DOHH2 (cell line): ENCODE results near the gene NEURL1B.

ENCODE experiments used
- H3F3A ChIP-seq: fragments of 200-600 bp; sonication (generic), shearing (Covaris generic); 2 replicates; pipeline ENCODE4 v1.6.0; 2016; ENCODE audit warnings: antibody characterized with exemption, mild to moderate bottlenecking; ENCODE audit not compliant: control insufficient read depth, insufficient read depth
- H3K27ac ChIP-seq: fragments of 200-600 bp; sonication (generic); 2 replicates; pipeline ENCODE4 v1.5.1; 2014; ENCODE audit warnings: low read depth, mild to moderate bottlenecking, low read length, moderate library complexity
- H3K27me3 ChIP-seq: fragments of 200-600 bp; sonication (generic); 2 replicates; pipeline ENCODE4 v1.6.1; 2014; ENCODE audit warnings: mild to moderate bottlenecking, low read length, mixed read lengths; ENCODE audit not compliant: control insufficient read depth
- H3K36me3 ChIP-seq: fragments of 200-600 bp; sonication (generic); 2 replicates; pipeline ENCODE4 v1.6.1; 2014; ENCODE audit warnings: mild to moderate bottlenecking, low read length, moderate library complexity, mixed read lengths; ENCODE audit not compliant: control insufficient read depth
- H3K4me1 ChIP-seq: fragments of 200-600 bp; sonication (generic); 2 replicates; pipeline ENCODE4 v1.6.1; 2014; ENCODE audit warnings: mild to moderate bottlenecking, low read length, mixed read lengths; ENCODE audit not compliant: control insufficient read depth
- H3K4me2 ChIP-seq: fragments of 200-600 bp; sonication (generic); 2 replicates; pipeline ENCODE4 v1.6.0; 2014; ENCODE audit warnings: mild to moderate bottlenecking, low read length, moderate library complexity
- H3K4me3 ChIP-seq: fragments of 200-600 bp; sonication (generic); 2 replicates; pipeline ENCODE4 v1.5.1; 2014; ENCODE audit warnings: mild to moderate bottlenecking, low read length, mixed read lengths
- H3K79me2 ChIP-seq: fragments of 200-600 bp; sonication (generic); 2 replicates; pipeline ENCODE4 v1.6.1; 2014; ENCODE audit warnings: mild to moderate bottlenecking, low read length, mixed read lengths; ENCODE audit not compliant: control insufficient read depth
- H3K9me2 ChIP-seq: fragments of 200-600 bp; sonication (generic); replicated peaks from 2 replicates; pipeline ENCODE4 v1.6.1; 2014; ENCODE audit warnings: mild to moderate bottlenecking, low read length, mixed read lengths; ENCODE audit not compliant: control insufficient read depth
- H3K9me3 ChIP-seq: fragments of 200-600 bp; sonication (generic); 2 replicates; pipeline ENCODE4 v1.6.1; 2014; ENCODE audit warnings: antibody characterized with exemption, low read length, mixed read lengths; ENCODE audit not compliant: control insufficient read depth, insufficient read depth
- H4K20me1 ChIP-seq: fragments of 200-600 bp; sonication (generic); 2 replicates; pipeline ENCODE4 v1.6.0; 2014; ENCODE audit warnings: low read depth, mild to moderate bottlenecking, antibody characterized with exemption, low read length, moderate library complexity; ENCODE audit not compliant: control insufficient read depth, insufficient read depth
- EZH2phosphoT487 ChIP-seq: fragments of 200-600 bp; sonication (generic); IDR thresholded peaks from 2 replicates; pipeline ENCODE4 v1.6.1; 2017; ENCODE audit warnings: borderline replicate concordance, mild to moderate bottlenecking, antibody characterized with exemption, low read length, moderate library complexity, mixed read lengths
- TF ChIP-seq, protein P1 (sequence below): fragments of 200-600 bp; sonication (generic); IDR thresholded peaks from one replicate; pipeline ENCODE4 v1.5.1; 2014; ENCODE audit warnings: antibody characterized with exemption, mild to moderate bottlenecking, low read depth, low read length; ENCODE audit not compliant: poor library complexity, severe bottlenecking

NEURL1B gene

DNA sequence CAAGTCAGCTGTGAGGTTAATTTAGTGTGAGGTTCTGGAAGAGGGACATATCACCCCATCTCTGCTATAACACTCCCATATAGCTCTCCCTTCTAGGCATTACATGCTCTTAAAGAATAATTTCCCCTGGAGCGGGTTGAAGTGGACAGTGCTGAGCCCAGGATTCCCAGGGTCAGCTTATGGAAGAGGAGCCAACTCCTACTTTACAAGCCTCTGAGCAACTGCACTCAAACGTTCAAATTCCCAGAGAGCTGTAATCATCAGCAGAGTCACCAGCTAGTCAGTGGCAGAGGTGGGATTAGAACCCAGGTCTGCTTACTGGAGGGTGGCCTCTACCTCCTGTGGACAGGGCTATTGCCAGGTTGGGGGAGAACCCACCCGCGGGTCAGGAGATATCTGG lies 1.4 kb downstream of the NEURL1B start:
- peaks cover 24% of the 10 kb centered on the region for H3K4me1 ChIP-seq
- H3K27me3 ChIP-seq: peaks cover 53% of the 10 kb centered on the region
- no peak overlapping the region for H3K4me2 ChIP-seq
- TF ChIP-seq EZH2phosphoT487: no peak
- TF ChIP-seq, protein P1, sequence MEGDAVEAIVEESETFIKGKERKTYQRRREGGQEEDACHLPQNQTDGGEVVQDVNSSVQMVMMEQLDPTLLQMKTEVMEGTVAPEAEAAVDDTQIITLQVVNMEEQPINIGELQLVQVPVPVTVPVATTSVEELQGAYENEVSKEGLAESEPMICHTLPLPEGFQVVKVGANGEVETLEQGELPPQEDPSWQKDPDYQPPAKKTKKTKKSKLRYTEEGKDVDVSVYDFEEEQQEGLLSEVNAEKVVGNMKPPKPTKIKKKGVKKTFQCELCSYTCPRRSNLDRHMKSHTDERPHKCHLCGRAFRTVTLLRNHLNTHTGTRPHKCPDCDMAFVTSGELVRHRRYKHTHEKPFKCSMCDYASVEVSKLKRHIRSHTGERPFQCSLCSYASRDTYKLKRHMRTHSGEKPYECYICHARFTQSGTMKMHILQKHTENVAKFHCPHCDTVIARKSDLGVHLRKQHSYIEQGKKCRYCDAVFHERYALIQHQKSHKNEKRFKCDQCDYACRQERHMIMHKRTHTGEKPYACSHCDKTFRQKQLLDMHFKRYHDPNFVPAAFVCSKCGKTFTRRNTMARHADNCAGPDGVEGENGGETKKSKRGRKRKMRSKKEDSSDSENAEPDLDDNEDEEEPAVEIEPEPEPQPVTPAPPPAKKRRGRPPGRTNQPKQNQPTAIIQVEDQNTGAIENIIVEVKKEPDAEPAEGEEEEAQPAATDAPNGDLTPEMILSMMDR: no peak
- no peaks in the 10 kb centered on the region for H3K36me3 ChIP-seq
- H4K20me1 ChIP-seq: no peaks in the 10 kb centered on the region
- no peak overlapping the region for H3K4me3 ChIP-seq
- H3K79me2 ChIP-seq: no peaks in the 10 kb centered on the region
- peaks cover 2% of the 10 kb centered on the region for H3F3A ChIP-seq
- no peaks in the 10 kb centered on the region for H3K9me3 ChIP-seq
- H3K9me2 ChIP-seq: no peaks in the 10 kb centered on the region
- no peak overlapping the region for H3K27ac ChIP-seq

DNA sequence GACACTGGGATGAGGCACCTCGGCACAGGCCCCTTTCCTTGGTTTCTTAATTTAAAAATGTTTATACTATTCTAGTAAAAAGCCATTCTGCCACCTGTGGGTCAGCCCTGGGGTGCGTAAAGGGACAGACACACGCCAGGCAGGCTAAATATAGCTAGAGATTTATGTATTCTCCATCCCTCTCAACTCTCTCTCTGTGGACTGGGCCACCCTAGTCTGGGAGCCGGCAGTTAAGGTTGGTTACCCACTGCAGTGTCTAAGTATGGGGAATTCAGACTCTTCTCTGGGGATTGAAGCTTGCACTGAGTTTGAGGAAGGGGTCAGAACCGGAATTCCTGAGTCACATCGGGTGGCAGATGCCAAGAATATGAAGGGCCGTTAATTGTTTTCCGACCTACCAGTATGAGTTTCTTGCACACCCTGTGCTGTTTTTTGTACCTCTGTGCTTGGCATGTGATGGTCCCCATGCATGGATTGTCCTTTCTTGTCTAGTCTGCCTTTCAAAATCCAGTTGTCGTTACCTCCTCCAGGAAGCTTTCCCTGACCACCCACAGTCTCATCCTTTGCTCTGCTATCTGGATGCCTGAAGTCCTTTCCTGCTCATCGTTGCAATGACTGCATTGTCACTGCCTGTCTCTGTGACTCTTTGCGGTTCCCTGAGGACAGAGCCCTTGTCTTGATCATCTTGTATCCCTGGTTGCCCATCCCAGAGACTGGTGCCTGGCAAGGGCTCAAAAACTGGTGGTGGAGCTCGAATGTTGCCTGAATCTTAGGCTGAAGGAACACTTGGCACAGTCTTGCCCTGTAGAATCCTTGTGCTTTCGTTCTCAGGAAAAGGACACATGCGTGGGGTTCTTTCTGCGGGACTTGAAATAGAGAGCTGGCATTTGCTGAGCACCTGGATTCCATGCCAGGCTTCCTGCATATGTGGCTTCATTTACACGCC lies 2.1 kb downstream of the NEURL1B start:
- H3K9me3 ChIP-seq: no peaks in the 10 kb centered on the region
- TF ChIP-seq, protein P1: no peak
- no peak for TF ChIP-seq EZH2phosphoT487
- H3K4me1 ChIP-seq: peaks cover 18% of the 10 kb centered on the region
- no peaks in the 10 kb centered on the region for H4K20me1 ChIP-seq
- no peaks in the 10 kb centered on the region for H3K9me2 ChIP-seq
- peaks cover 2% of the 10 kb centered on the region for H3F3A ChIP-seq
- no peak overlapping the region for H3K4me3 ChIP-seq
- no peaks in the 10 kb centered on the region for H3K36me3 ChIP-seq
- H3K4me2 ChIP-seq: no peak overlapping the region
- no peaks in the 10 kb centered on the region for H3K79me2 ChIP-seq
- peaks cover 53% of the 10 kb centered on the region for H3K27me3 ChIP-seq
- H3K27ac ChIP-seq: no peak overlapping the region

GRCh38 chr5:172644266-172644665 lies 3.2 kb downstream of the NEURL1B start:
- H3K27me3 ChIP-seq: peaks cover 53% of the 10 kb centered on the region
- H3K27ac ChIP-seq: no peak overlapping the region
- no peaks in the 10 kb centered on the region for H3K36me3 ChIP-seq
- H4K20me1 ChIP-seq: no peaks in the 10 kb centered on the region
- H3K4me2 ChIP-seq: no peak overlapping the region
- no peaks in the 10 kb centered on the region for H3K79me2 ChIP-seq
- no peaks in the 10 kb centered on the region for H3K9me2 ChIP-seq
- no peak overlapping the region for H3K4me3 ChIP-seq
- peaks cover 12% of the 10 kb centered on the region for H3K4me1 ChIP-seq
- TF ChIP-seq EZH2phosphoT487: no peak
- TF ChIP-seq, protein P1: no peak
- H3F3A ChIP-seq: no peaks in the 10 kb centered on the region
- no peaks in the 10 kb centered on the region for H3K9me3 ChIP-seq
